K562 (cell line): ENCODE data around the gene SIGLEC14. TPM values are rescaled to one million over a fixed set of nuclear protein-coding genes. Genes with fewer than 3 reads are reported as not detected.

Source experiments
- CEBPB ChIP-seq: fragments of 450-650 bp; IDR thresholded peaks from 2 replicates; pipeline ENCODE4 v1.6.1; 2016; ENCODE audit warnings: missing genetic modification characterization, missing compliant biosample characterization
- ELF4 ChIP-seq: fragments of 450-650 bp; formaldehyde crosslinking; IDR thresholded peaks from 2 replicates; pipeline ENCODE4 v1.4.0; 2022; ENCODE audit warnings: missing genetic modification characterization
- HBP1 ChIP-seq: fragments of 450-650 bp; formaldehyde crosslinking; IDR thresholded peaks from 2 replicates; pipeline ENCODE4 v1.4.0; 2022; ENCODE audit warnings: missing genetic modification characterization
- ID3 ChIP-seq, 2 experiments: fragments of 250-450 bp in 1 of 2; fragments of 450-650 bp in 1 of 2; sonication (Bioruptor Pico) in 1 of 2; IDR thresholded peaks; 2 replicates each; pipeline versions ENCODE4 v1.6.1 to v1.8.0; 2016 to 2021; ENCODE audit warnings: mild to moderate bottlenecking in 2 of 2, moderate library complexity in 2 of 2, missing compliant biosample characterization in 1 of 2, missing genetic modification characterization in 1 of 2
- KAT8 ChIP-seq: fragments of 450-650 bp; IDR thresholded peaks from 2 replicates; pipeline ENCODE4 v1.6.1; 2016; ENCODE audit warnings: low read depth, mild to moderate bottlenecking
- MTF1 ChIP-seq: fragments of 250-450 bp; sonication (Bioruptor Pico); IDR thresholded peaks from 2 replicates; pipeline ENCODE4 v1.9.0; 2021; ENCODE audit warnings: moderate library complexity, mild to moderate bottlenecking, inconsistent platforms, borderline replicate concordance
- NCOA6 ChIP-seq: fragments of 450-650 bp; IDR thresholded peaks from 2 replicates; pipeline ENCODE4 v1.6.1; 2017; ENCODE audit warnings: mild to moderate bottlenecking
- NFIX ChIP-seq: fragments of 250-450 bp; sonication (Bioruptor Pico); IDR thresholded peaks from 2 replicates; pipeline ENCODE4 v1.4.0; 2020; ENCODE audit warnings: low read depth, mild to moderate bottlenecking, moderate library complexity
- PRMT5 ChIP-seq: sonication (generic); formaldehyde crosslinking; IDR thresholded peaks from 2 replicates; pipeline ENCODE4 v1.5.0; 2020; ENCODE audit warnings: missing genetic modification reagents
- TAL1 ChIP-seq: fragments of 450-650 bp; IDR thresholded peaks from 2 replicates; pipeline ENCODE4 v1.6.1; 2016; ENCODE audit warnings: mild to moderate bottlenecking
- TEAD2 ChIP-seq: fragments of 450-650 bp; IDR thresholded peaks from 2 replicates; pipeline ENCODE4 v1.6.1; 2016; ENCODE audit warnings: missing genetic modification characterization, control low read depth, missing compliant biosample characterization
- TRIM25 ChIP-seq: fragments of 450-650 bp; IDR thresholded peaks from 2 replicates; pipeline ENCODE4 v1.7.0; 2016; ENCODE audit warnings: borderline replicate concordance
- ZBED1 ChIP-seq: IDR thresholded peaks from 2 replicates; pipeline ENCODE4 v1.6.1; 2014
- ZNF589 ChIP-seq: fragments of 200-800 bp; sonication (Bioruptor generic); IDR thresholded peaks from 2 replicates; pipeline ENCODE4 v1.6.1; 2016; ENCODE audit warnings: low read depth, missing genetic modification characterization, missing compliant biosample characterization
- polyA plus RNA-seq, 8 experiments: library from polyadenylated mRNA; depleted of rRNA in 4 of 8; stranded (reverse) in 5 of 8; unstranded in 3 of 8; fragments of >200 nt; fragmentation: Nextera tagmentation in 2 of 8; fragmentation: Illumina TruSeq in 1 of 8; extraction: Ambion mirVana in 2 of 8; extraction: Trizol in 1 of 8; gene quantifications; 2 replicates each; pipeline versions ENCODE4 v1.2.1 to v1.2.3, GENCODE V29; 2011 to 2014; ENCODE audit warnings: inconsistent platforms in 1 of 8, missing spikeins in 1 of 8
- total RNA-seq, 7 experiments: library from RNA; depleted of rRNA in 6 of 7; stranded (reverse); fragments of >200 nt in 6 of 7; fragmentation: Illumina TruSeq in 2 of 7; extraction: Trizol in 2 of 7; gene quantifications; 2 replicates each; pipeline versions ENCODE4 v1.2.1 to v1.2.3, GENCODE V29; 2011 to 2021; ENCODE audit warnings: low replicate concordance in 1 of 7
- TF ChIP-seq, protein P1 (sequence below): fragments of 450-650 bp; IDR thresholded peaks from 2 replicates; pipeline ENCODE4 v1.6.1; 2018; ENCODE audit warnings: mild to moderate bottlenecking, low read depth; ENCODE audit not compliant: partially characterized antibody
- TF ChIP-seq, protein P2 (sequence below): IDR thresholded peaks from 2 replicates; pipeline ENCODE4 v1.6.1; 2016; ENCODE audit warnings: missing genetic modification characterization, missing compliant biosample characterization
- TF ChIP-seq, protein P3 (sequence below): fragments of 250-450 bp; sonication (Bioruptor Pico); IDR thresholded peaks from 2 replicates; pipeline ENCODE4 v1.8.0; 2022; ENCODE audit warnings: inconsistent platforms
- TF ChIP-seq, protein P4 (sequence below), 2 experiments: IDR thresholded peaks; 2 replicates each; pipeline ENCODE4 v1.6.1; 2011; ENCODE audit warnings: borderline replicate concordance in 1 of 2, control low read depth in 1 of 2, low read depth in 1 of 2, low read length in 1 of 2, mild to moderate bottlenecking in 1 of 2, mixed read lengths in 1 of 2, moderate library complexity in 1 of 2; ENCODE audit not compliant: insufficient read depth in 1 of 2, insufficient read length in 1 of 2, poor library complexity in 1 of 2, severe bottlenecking in 1 of 2; ENCODE audit errors: extremely low read depth in 1 of 2

Gene SIGLEC14
- total and polyA plus RNA-seq, 9 of the 15 experiments (the other 6 are each of a cell fraction or from before 2014, with no cell fraction given), result not detected

- TF ChIP-seq HBP1 (CRISPR knock-in tag) (peak; percentile 91), NFIX (no peak), ELF4 (CRISPR knock-in tag) (peak; percentile 89; the same call in 1 of the 2 replicates), TAL1 (peak; percentile 26), ZNF589 (no peak), PRMT5 (CRISPR knock-in tag) (no peak), ID3 (CRISPR knock-in tag; IDR thresholded peaks at IDR 0.05) (no peak), ID3 (tag; IDR thresholded peaks at IDR 0.05) (no peak), KAT8 (no peak), TEAD2 (tag) (no peak), TRIM25 (peak; percentile 92; the same call in 1 of the 2 replicates), NCOA6 (no peak), MTF1 (CRISPR knock-in tag) (no peak), CEBPB (tag) (no peak), ZBED1 (no peak)
- TF ChIP-seq, protein P1, sequence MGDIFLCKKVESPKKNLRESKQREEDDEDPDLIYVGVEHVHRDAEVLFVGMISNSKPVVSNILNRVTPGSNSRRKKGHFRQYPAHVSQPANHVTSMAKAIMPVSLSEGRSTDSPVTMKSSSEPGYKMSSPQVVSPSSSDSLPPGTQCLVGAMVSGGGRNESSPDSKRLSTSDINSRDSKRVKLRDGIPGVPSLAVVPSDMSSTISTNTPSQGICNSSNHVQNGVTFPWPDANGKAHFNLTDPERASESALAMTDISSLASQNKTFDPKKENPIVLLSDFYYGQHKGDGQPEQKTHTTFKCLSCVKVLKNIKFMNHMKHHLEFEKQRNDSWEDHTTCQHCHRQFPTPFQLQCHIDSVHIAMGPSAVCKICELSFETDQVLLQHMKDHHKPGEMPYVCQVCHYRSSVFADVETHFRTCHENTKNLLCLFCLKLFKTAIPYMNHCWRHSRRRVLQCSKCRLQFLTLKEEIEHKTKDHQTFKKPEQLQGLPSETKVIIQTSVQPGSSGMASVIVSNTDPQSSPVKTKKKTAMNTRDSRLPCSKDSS, result peak; percentile 73
- TF ChIP-seq, protein P2, sequence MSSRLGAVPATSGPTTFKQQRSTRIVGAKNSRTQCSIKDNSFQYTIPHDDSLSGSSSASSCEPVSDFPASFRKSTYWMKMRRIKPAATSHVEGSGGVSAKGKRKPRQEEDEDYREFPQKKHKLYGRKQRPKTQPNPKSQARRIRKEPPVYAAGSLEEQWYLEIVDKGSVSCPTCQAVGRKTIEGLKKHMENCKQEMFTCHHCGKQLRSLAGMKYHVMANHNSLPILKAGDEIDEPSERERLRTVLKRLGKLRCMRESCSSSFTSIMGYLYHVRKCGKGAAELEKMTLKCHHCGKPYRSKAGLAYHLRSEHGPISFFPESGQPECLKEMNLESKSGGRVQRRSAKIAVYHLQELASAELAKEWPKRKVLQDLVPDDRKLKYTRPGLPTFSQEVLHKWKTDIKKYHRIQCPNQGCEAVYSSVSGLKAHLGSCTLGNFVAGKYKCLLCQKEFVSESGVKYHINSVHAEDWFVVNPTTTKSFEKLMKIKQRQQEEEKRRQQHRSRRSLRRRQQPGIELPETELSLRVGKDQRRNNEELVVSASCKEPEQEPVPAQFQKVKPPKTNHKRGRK (tag), result peak; percentile 95
- TF ChIP-seq, protein P3, sequence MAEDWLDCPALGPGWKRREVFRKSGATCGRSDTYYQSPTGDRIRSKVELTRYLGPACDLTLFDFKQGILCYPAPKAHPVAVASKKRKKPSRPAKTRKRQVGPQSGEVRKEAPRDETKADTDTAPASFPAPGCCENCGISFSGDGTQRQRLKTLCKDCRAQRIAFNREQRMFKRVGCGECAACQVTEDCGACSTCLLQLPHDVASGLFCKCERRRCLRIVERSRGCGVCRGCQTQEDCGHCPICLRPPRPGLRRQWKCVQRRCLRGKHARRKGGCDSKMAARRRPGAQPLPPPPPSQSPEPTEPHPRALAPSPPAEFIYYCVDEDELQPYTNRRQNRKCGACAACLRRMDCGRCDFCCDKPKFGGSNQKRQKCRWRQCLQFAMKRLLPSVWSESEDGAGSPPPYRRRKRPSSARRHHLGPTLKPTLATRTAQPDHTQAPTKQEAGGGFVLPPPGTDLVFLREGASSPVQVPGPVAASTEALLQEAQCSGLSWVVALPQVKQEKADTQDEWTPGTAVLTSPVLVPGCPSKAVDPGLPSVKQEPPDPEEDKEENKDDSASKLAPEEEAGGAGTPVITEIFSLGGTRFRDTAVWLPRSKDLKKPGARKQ (CRISPR knock-in tag), result no peak
- TF ChIP-seq, protein P4, sequence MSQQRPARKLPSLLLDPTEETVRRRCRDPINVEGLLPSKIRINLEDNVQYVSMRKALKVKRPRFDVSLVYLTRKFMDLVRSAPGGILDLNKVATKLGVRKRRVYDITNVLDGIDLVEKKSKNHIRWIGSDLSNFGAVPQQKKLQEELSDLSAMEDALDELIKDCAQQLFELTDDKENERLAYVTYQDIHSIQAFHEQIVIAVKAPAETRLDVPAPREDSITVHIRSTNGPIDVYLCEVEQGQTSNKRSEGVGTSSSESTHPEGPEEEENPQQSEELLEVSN (IDR thresholded peaks at IDR 0.05; ENCODE audit: borderline replicate concordance in 1 of 2, extremely low read depth in 1 of 2, insufficient read depth in 1 of 2, insufficient read length in 1 of 2, low read depth in 1 of 2, low read length in 1 of 2, poor library complexity in 1 of 2, severe bottlenecking in 1 of 2), result no peak
Measured at GRCh38 chr19:51691074-51691583, 44.5 kb upstream of the SIGLEC14 start (continued).
